ENCODE results near the gene CEP112. TPM values are rescaled to one million over a fixed set of nuclear protein-coding genes. Genes with fewer than 3 reads are reported as not detected.
A peak's percentile ranks its signal among the peaks of the same experiment; 100 is the strongest.

Gene CEP112
- total and polyA plus RNA-seq, 2 donors (not counting 3 experiments of a cell fraction or from before 2014, with no cell fraction given) = 1.5 to 25.3 TPM

DNA sequence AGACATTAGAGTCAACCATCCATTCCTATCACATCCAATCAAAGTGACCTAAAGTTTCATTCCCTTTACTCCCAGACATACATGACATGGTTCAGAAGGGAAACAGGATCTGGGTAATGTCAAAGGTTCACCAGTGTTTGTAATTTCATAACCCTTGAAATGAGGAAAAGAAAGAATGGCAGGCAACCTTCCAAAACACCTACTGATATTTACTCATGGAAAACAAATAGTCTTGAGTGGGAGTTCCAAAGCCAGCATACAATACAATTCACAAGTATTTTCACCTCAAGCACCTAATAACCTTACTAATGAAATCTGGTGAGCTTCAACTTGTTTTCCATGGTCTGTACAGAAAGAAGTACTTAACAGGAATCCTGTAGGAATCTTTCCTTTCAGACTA lies 557.9 kb downstream of the CEP112 start:
- Histone ChIP-seq H3K4me3 (replicated peaks in 1 of 3; ENCODE audit: insufficient read depth in 1 of 3, low read depth in 1 of 3, low read length in 3 of 3) (no peak overlapping the region), H3K27ac (ENCODE audit: insufficient read depth, low read depth, low read length) (no peak overlapping the region), H3K79me2 (ENCODE audit: control insufficient read depth, insufficient read depth, low read length) (no peaks in the 10 kb centered on the region), H3K9ac (replicated peaks; ENCODE audit: extremely low read depth, insufficient read depth, low read length) (no peak overlapping the region), H2AFZ (ENCODE audit: low read depth, low read length) (no peak overlapping the region), H4K20me1 (replicated peaks; ENCODE audit: control insufficient read depth, extremely low read depth, insufficient read depth, low read length) (no peaks in the 10 kb centered on the region), H3K4me1 (ENCODE audit: control insufficient read depth, extremely low read depth, insufficient read depth, low read length) (peaks cover 5% of the 10 kb centered on the region), H3K9me3 (replicated peaks; ENCODE audit: control insufficient read depth, insufficient read depth, low read length) (no peaks in the 10 kb centered on the region), H3K4me2 (ENCODE audit: insufficient read depth, low read length) (no peak overlapping the region), H3K9me1 (replicated peaks; ENCODE audit: control insufficient read depth, extremely low read depth, insufficient read depth, low read length) (no peaks in the 10 kb centered on the region), H3K36me3 (ENCODE audit: control insufficient read depth in 2 of 2, extremely low read depth in 1 of 2, insufficient read depth in 2 of 2, low read length in 2 of 2) (no peaks in the 10 kb centered on the region), H3K27me3 (ENCODE audit: control insufficient read depth in 2 of 2, insufficient read depth in 2 of 2, low read length in 2 of 2) (no peaks in the 10 kb centered on the region)
- intact Hi-C loops (cut with micrococcal nuclease) = no loop called here
- BruUV-seq (replicated peaks) = no TSS peak
- POLR2A ChIA-PET = interaction anchor here (0.6 kb wide), 1 partner anchor 18 kb away, joined by 4 read pairs; no protein-coding TSS in a partner anchor
- dilution Hi-C loops (cut with MboI; ENCODE audit: extremely low pct_ligation_motif_present, low sequenced_read_pairs) = no loop called here
- DNase-seq (ENCODE audit: low read depth, low spot score) (peak; percentile 89), FAIRE-seq (peak; percentile 89)
- TF ChIP-seq, protein P1, sequence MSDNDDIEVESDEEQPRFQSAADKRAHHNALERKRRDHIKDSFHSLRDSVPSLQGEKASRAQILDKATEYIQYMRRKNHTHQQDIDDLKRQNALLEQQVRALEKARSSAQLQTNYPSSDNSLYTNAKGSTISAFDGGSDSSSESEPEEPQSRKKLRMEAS (IDR thresholded peaks at IDR 0.05; ENCODE audit: insufficient read depth, insufficient read length) = no peak
- TF ChIP-seq FOS (IDR thresholded peaks at IDR 0.05; ENCODE audit: borderline replicate concordance, insufficient read depth, low read length) = no peak
- no peak for TF ChIP-seq POLR2AphosphoS5 (IDR thresholded peaks at IDR 0.05; ENCODE audit: insufficient read depth, low read depth, low read length)
- CTCF ChIA-PET = interaction anchor here (1.2 kb wide), 1 partner anchor 14 kb away, joined by 3 read pairs; no protein-coding TSS in a partner anchor

GRCh38 chr17:65633146-65633881 lies 558.6 kb downstream of the CEP112 start:
- FAIRE-seq (peak; percentile 72), DNase-seq (ENCODE audit: low read depth, low spot score) (peak; percentile 57)
- Histone ChIP-seq H3K9me3 (replicated peaks; ENCODE audit: control insufficient read depth, insufficient read depth, low read length) (no peaks in the 10 kb centered on the region), H3K79me2 (ENCODE audit: control insufficient read depth, insufficient read depth, low read length) (no peaks in the 10 kb centered on the region), H3K36me3 (ENCODE audit: control insufficient read depth in 2 of 2, extremely low read depth in 1 of 2, insufficient read depth in 2 of 2, low read length in 2 of 2) (no peaks in the 10 kb centered on the region), H3K4me1 (ENCODE audit: control insufficient read depth, extremely low read depth, insufficient read depth, low read length) (peaks cover 5% of the 10 kb centered on the region), H4K20me1 (replicated peaks; ENCODE audit: control insufficient read depth, extremely low read depth, insufficient read depth, low read length) (no peaks in the 10 kb centered on the region), H3K4me3 (replicated peaks in 1 of 3; ENCODE audit: insufficient read depth in 1 of 3, low read depth in 1 of 3, low read length in 3 of 3) (no peak overlapping the region), H3K27ac (ENCODE audit: insufficient read depth, low read depth, low read length) (no peak overlapping the region), H2AFZ (ENCODE audit: low read depth, low read length) (no peak overlapping the region), H3K27me3 (ENCODE audit: control insufficient read depth in 2 of 2, insufficient read depth in 2 of 2, low read length in 2 of 2) (no peaks in the 10 kb centered on the region), H3K9me1 (replicated peaks; ENCODE audit: control insufficient read depth, extremely low read depth, insufficient read depth, low read length) (no peaks in the 10 kb centered on the region), H3K4me2 (ENCODE audit: insufficient read depth, low read length) (no peak overlapping the region), H3K9ac (replicated peaks; ENCODE audit: extremely low read depth, insufficient read depth, low read length) (no peak overlapping the region)
- intact Hi-C loops (cut with micrococcal nuclease) = no loop called here
- CTCF ChIA-PET = no interaction called here
- POLR2A ChIA-PET = no interaction called here
- TSS peak; percentile 84 for BruUV-seq (replicated peaks)
- dilution Hi-C loops (cut with MboI; ENCODE audit: extremely low pct_ligation_motif_present, low sequenced_read_pairs) = no loop called here
- TF ChIP-seq, protein P1 (IDR thresholded peaks at IDR 0.05; ENCODE audit: insufficient read depth, insufficient read length) = no peak
- TF ChIP-seq EZH2 (IDR thresholded peaks at IDR 0.05; ENCODE audit: borderline replicate concordance, low read depth, low read length, severe bottlenecking) (no peak), GATA2 (IDR thresholded peaks at IDR 0.05; ENCODE audit: insufficient read depth, insufficient read length, low read depth, low read length) (no peak), POLR2AphosphoS5 (IDR thresholded peaks at IDR 0.05; ENCODE audit: insufficient read depth, low read depth, low read length) (no peak)

All from endothelial cell of umbilical vein (primary cell).